ENCODE measurements around the gene LRP5. TPM values are rescaled to one million over a fixed set of nuclear protein-coding genes. Genes with fewer than 3 reads are reported as not detected.

Gene LRP5
- total RNA-seq, 4 donors from 2014 or later = 22.3 to 43.2 (median 33.8) TPM

GRCh38 chr11:68345776-68346461, 33.5 kb downstream of the LRP5 start:
- DNase-seq (ENCODE audit: low spot score in 2 of 2) = no peak
- WGBS, 2 donors = 70 to 81% methylated on average over 11 of the region's 11 CpGs
- peaks cover 0 to 16% (median 0%) of the 10 kb centered on the region in 3 donors for H3K36me3 ChIP-seq
- peaks cover 0 to 47% (median 8%) of the 10 kb centered on the region in 4 donors for H3K4me1 ChIP-seq
- H3K27ac ChIP-seq = peak overlapping the region in 2 of 4 donors; percentile 4 to 35
- TF ChIP-seq EP300 (IDR thresholded peaks at IDR 0.05) (no peak), POLR2A (IDR thresholded peaks at IDR 0.05) (no peak), CTCF (IDR thresholded peaks at IDR 0.05) (no peak)
- no peaks in the 10 kb centered on the region for H3K9me3 ChIP-seq
- no peak overlapping the region for H3K4me3 ChIP-seq
- no peaks in the 10 kb centered on the region for H3K27me3 ChIP-seq

- 37 to 61% methylated on average over 2 of the region's 2 CpGs for WGBS, 2 donors
- peaks cover 0 to 16% (median 0%) of the 10 kb centered on the region in 3 donors for H3K36me3 ChIP-seq
- no peaks in the 10 kb centered on the region for H3K27me3 ChIP-seq
- peak overlapping the region in 2 of 4 donors; percentile 4 to 35 for H3K27ac ChIP-seq
- H3K4me3 ChIP-seq = no peak overlapping the region
- no peak for DNase-seq (ENCODE audit: low spot score in 2 of 2)
- no peak for TF ChIP-seq POLR2A (IDR thresholded peaks at IDR 0.05)
- TF ChIP-seq CTCF (IDR thresholded peaks at IDR 0.05) = no peak
- TF ChIP-seq EP300 (IDR thresholded peaks at IDR 0.05) = no peak
- H3K9me3 ChIP-seq = no peaks in the 10 kb centered on the region
- peaks cover 0 to 44% (median 5%) of the 10 kb centered on the region in 4 donors for H3K4me1 ChIP-seq
Measured at GRCh38 chr11:68346462-68346790, 34.0 kb downstream of the LRP5 start.

GRCh38 chr11:68347345-68347744, 35.0 kb downstream of the LRP5 start:
- H3K4me3 ChIP-seq = no peak overlapping the region
- H3K27ac ChIP-seq = no peak overlapping the region
- no peaks in the 10 kb centered on the region for H3K27me3 ChIP-seq
- no peak for TF ChIP-seq EP300 (IDR thresholded peaks at IDR 0.05)
- no peak for TF ChIP-seq POLR2A (IDR thresholded peaks at IDR 0.05)
- no peak for TF ChIP-seq CTCF (IDR thresholded peaks at IDR 0.05)
- H3K4me1 ChIP-seq = peaks cover 0 to 35% (median 2%) of the 10 kb centered on the region in 4 donors
- peaks cover 0 to 16% (median 0%) of the 10 kb centered on the region in 3 donors for H3K36me3 ChIP-seq
- H3K9me3 ChIP-seq = no peaks in the 10 kb centered on the region
- 89 to 94% methylated on average over 8 of the region's 8 CpGs for WGBS, 2 donors
- no peak for DNase-seq (ENCODE audit: low spot score in 2 of 2)

GRCh38 chr11:68347841-68348240, 35.5 kb downstream of the LRP5 start:
- H3K36me3 ChIP-seq = peaks cover 0 to 16% (median 0%) of the 10 kb centered on the region in 3 donors
- DNase-seq (ENCODE audit: low spot score in 2 of 2) = no peak
- TF ChIP-seq CTCF (IDR thresholded peaks at IDR 0.05) (no peak), POLR2A (IDR thresholded peaks at IDR 0.05) (no peak), EP300 (IDR thresholded peaks at IDR 0.05) (no peak)
- no peak overlapping the region for H3K4me3 ChIP-seq
- H3K9me3 ChIP-seq = no peaks in the 10 kb centered on the region
- 97% methylated on average over 27 of the region's 32 CpGs for WGBS, 2 donors
- H3K27ac ChIP-seq = no peak overlapping the region
- H3K4me1 ChIP-seq = peaks cover 0 to 31% (median 2%) of the 10 kb centered on the region in 4 donors
- no peaks in the 10 kb centered on the region for H3K27me3 ChIP-seq

- TF ChIP-seq CTCF (IDR thresholded peaks at IDR 0.05) (no peak), EP300 (IDR thresholded peaks at IDR 0.05) (no peak), POLR2A (IDR thresholded peaks at IDR 0.05) (no peak)
- no peaks in the 10 kb centered on the region for H3K9me3 ChIP-seq
- no peak for DNase-seq (ENCODE audit: low spot score in 2 of 2)
- peaks cover 0 to 16% (median 0%) of the 10 kb centered on the region in 3 donors for H3K36me3 ChIP-seq
- no peaks in the 10 kb centered on the region for H3K27me3 ChIP-seq
- no peak overlapping the region for H3K4me3 ChIP-seq
- WGBS, 2 donors = 87 to 95% methylated on average over 15 of the region's 15 CpGs
- H3K27ac ChIP-seq = no peak overlapping the region
- peaks cover 0 to 39% (median 10%) of the 10 kb centered on the region in 4 donors for H3K4me1 ChIP-seq
Measured at GRCh38 chr11:68349461-68350249, 37.3 kb downstream of the LRP5 start.
